ENCODE results near the gene SYNE1.
A peak's percentile ranks its signal among the peaks of the same experiment; 100 is the strongest.

DNA sequence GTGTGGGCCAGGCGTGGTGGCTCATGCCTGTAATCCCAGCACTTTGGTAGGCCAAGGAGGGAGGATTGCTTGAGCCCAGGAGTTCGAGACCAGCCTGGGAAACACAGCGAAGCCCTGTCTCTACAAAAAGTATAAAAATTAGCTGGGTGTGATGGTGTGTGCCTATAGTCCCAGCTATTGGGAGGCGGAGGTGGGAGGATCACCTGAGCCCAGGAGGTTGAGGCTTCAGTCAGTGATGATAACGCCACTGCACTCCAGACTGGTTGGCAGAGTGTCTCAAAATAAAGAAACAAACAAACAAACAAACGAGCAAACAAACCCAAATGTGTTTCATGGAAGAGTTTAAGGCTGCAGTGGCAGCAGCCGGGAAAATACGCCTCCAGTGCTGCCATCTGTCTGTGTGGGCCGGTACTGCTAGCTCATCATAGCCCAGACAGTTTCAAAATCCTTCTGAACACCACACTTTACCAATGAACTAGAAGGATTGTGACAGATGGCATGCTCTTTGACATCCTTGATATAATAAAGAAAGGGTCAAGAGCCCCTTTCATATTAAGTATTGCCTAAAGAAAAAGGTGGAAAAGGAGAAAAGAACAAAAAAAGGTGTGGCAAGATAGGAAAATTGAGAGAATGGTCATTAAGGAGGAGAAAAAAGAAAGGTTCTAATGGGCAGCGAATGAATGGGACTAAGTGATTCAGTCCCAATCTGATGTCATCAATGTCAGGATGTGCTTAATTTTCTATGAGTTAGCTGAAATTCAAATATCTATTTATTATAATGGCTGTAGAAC is 298.6 kb downstream of the SYNE1 start:
- TF ChIP-seq POLR2A (IDR thresholded peaks at IDR 0.05) (no peak), EP300 (IDR thresholded peaks at IDR 0.05) (no peak)
- TF ChIP-seq, protein P1, sequence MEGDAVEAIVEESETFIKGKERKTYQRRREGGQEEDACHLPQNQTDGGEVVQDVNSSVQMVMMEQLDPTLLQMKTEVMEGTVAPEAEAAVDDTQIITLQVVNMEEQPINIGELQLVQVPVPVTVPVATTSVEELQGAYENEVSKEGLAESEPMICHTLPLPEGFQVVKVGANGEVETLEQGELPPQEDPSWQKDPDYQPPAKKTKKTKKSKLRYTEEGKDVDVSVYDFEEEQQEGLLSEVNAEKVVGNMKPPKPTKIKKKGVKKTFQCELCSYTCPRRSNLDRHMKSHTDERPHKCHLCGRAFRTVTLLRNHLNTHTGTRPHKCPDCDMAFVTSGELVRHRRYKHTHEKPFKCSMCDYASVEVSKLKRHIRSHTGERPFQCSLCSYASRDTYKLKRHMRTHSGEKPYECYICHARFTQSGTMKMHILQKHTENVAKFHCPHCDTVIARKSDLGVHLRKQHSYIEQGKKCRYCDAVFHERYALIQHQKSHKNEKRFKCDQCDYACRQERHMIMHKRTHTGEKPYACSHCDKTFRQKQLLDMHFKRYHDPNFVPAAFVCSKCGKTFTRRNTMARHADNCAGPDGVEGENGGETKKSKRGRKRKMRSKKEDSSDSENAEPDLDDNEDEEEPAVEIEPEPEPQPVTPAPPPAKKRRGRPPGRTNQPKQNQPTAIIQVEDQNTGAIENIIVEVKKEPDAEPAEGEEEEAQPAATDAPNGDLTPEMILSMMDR (IDR thresholded peaks at IDR 0.05), result peak; percentile 66 to 89 (median 71)

Measured in ovary (tissue), 3 donors.